H1 (cell line): ENCODE measurements around the gene KCP. TPM values are rescaled to one million over a fixed set of nuclear protein-coding genes. Genes with fewer than 3 reads are reported as not detected.

ENCODE experiments used
- CTCF ChIA-PET: fragments of 300-600 bp; sonication (Branson Sonifier 250); formaldehyde crosslinking; loops from one replicate; lab custom pipeline; 2021; ENCODE audit not compliant: partially characterized antibody; lab: Charles Lee
- POLR2A ChIA-PET: fragments of 300-600 bp; sonication (Branson Sonifier 250); formaldehyde crosslinking; loops from one replicate; lab custom pipeline; 2021; ENCODE audit warnings: inconsistent platforms; ENCODE audit not compliant: partially characterized antibody; lab: Charles Lee
- DNase-seq, 2 experiments: peaks; one replicate each; pipeline versions ENCODE4 v3.0.0 to v3.0.0-alpha.2; 2010 to 2022; ENCODE audit warnings: low spot score in 2 of 2, low read depth in 1 of 2, mixed read lengths in 1 of 2
- FAIRE-seq: peaks from 2 replicates; lab custom pipeline; 2011; peaks lifted over from hg19 to GRCh38; lab: Jason Lieb, UNC
- H2AFZ ChIP-seq: 2 replicates; pipeline ENCODE4 v1.8.1; 2012; ENCODE audit warnings: low read length, inconsistent platforms
- H2AK5ac ChIP-seq: 2 replicates; pipeline ENCODE4 v1.6.1; 2013; ENCODE audit warnings: low read depth, low read length
- H2BK120ac ChIP-seq: replicated peaks from 2 replicates; pipeline ENCODE3; 2013; ENCODE audit warnings: low read depth, low read length, inconsistent platforms
- H2BK12ac ChIP-seq: 2 replicates; pipeline ENCODE4 v1.6.1; 2013; ENCODE audit warnings: low read depth, low read length
- H2BK15ac ChIP-seq: 2 replicates; pipeline ENCODE4 v1.6.1; 2013; ENCODE audit warnings: low read length
- H2BK20ac ChIP-seq: 2 replicates; pipeline ENCODE4 v1.6.1; 2013; ENCODE audit warnings: low read length
- H2BK5ac ChIP-seq: 2 replicates; pipeline ENCODE4 v1.6.1; 2013; ENCODE audit warnings: low read depth, low read length
- H3K14ac ChIP-seq: 2 replicates; pipeline ENCODE4 v1.6.1; 2013; ENCODE audit warnings: inconsistent platforms; ENCODE audit not compliant: insufficient read length
- H3K18ac ChIP-seq: 2 replicates; pipeline ENCODE4 v1.6.1; 2013; ENCODE audit warnings: low read length; ENCODE audit errors: extremely low read depth
- H3K23ac ChIP-seq: 2 replicates; pipeline ENCODE4 v1.6.1; 2013; ENCODE audit warnings: inconsistent platforms; ENCODE audit not compliant: insufficient read length
- H3K23me2 ChIP-seq: 2 replicates; pipeline ENCODE4 v1.6.1; 2013; ENCODE audit warnings: low read depth, low read length
- H3K27ac ChIP-seq: 2 replicates; pipeline ENCODE4 v1.6.1; 2011; ENCODE audit warnings: low read depth, low read length, inconsistent platforms
- H3K27me3 ChIP-seq, 4 experiments: replicated peaks in 1 of 4; 1 replicate in 1 of 4; 2 replicates in 3 of 4; pipeline versions ENCODE4 v1.6.1 to v1.8.1; 2011 to 2013; ENCODE audit warnings: low read length in 3 of 4, mild to moderate bottlenecking in 3 of 4, inconsistent platforms in 2 of 4, mixed read lengths in 2 of 4, moderate library complexity in 1 of 4; ENCODE audit not compliant: control insufficient read depth in 3 of 4, insufficient read depth in 3 of 4; ENCODE audit errors: extremely low read depth in 1 of 4
- H3K36me3 ChIP-seq, 4 experiments: 2 replicates each; pipeline versions ENCODE4 v1.6.1 to v1.8.1; 2011 to 2013; ENCODE audit warnings: mild to moderate bottlenecking in 4 of 4, low read length in 3 of 4, moderate library complexity in 2 of 4, control low read depth in 1 of 4, inconsistent platforms in 1 of 4; ENCODE audit not compliant: insufficient read depth in 4 of 4, control insufficient read depth in 2 of 4
- H3K4ac ChIP-seq: replicated peaks from 2 replicates; pipeline ENCODE3; 2013; ENCODE audit warnings: low read length, low read depth, mixed read lengths, inconsistent platforms; ENCODE audit not compliant: insufficient read length
- H3K4me1 ChIP-seq, 4 experiments: replicated peaks in 1 of 4; 1 replicate in 1 of 4; 2 replicates in 3 of 4; pipeline versions ENCODE4 v1.6.1 to v1.8.1; 2011 to 2013; ENCODE audit warnings: low read length in 3 of 4, inconsistent platforms in 2 of 4, mixed read lengths in 1 of 4; ENCODE audit not compliant: insufficient read depth in 4 of 4, control insufficient read depth in 3 of 4
- H3K4me2 ChIP-seq, 2 experiments: 2 replicates each; pipeline versions ENCODE4 v1.6.1 to v1.8.1; 2011 to 2013; ENCODE audit warnings: low read depth in 2 of 2, low read length in 2 of 2, control low read depth in 1 of 2, inconsistent platforms in 1 of 2, mild to moderate bottlenecking in 1 of 2; ENCODE audit not compliant: insufficient read depth in 1 of 2
- H3K4me3 ChIP-seq, 4 experiments: fragments of 200-600, 300-600 bp in 1 of 4; sonication (generic), shearing (Covaris generic), sonication (Bioruptor Twin) in 1 of 4; 2 replicates each; pipeline versions ENCODE4 v1.5.1 to v1.8.1; 2011 to 2016; ENCODE audit warnings: low read length in 4 of 4, low read depth in 3 of 4, control low read depth in 2 of 4, inconsistent platforms in 2 of 4, mild to moderate bottlenecking in 2 of 4, mixed read lengths in 1 of 4, moderate library complexity in 1 of 4; ENCODE audit not compliant: insufficient read depth in 2 of 4; ENCODE audit errors: extremely low read depth in 1 of 4
- H3K56ac ChIP-seq: replicated peaks from 2 replicates; pipeline ENCODE3; 2013; ENCODE audit warnings: low read depth, mild to moderate bottlenecking, mixed read lengths, low read length, inconsistent platforms; ENCODE audit not compliant: insufficient read length
- H3K79me1 ChIP-seq: 2 replicates; pipeline ENCODE4 v1.6.1; 2013; ENCODE audit warnings: low read depth, low read length, control low read depth
- H3K79me2 ChIP-seq, 2 experiments: 2 replicates each; pipeline versions ENCODE4 v1.6.1 to v1.8.1; 2012 to 2013; ENCODE audit warnings: low read length in 2 of 2, mild to moderate bottlenecking in 2 of 2, inconsistent platforms in 1 of 2; ENCODE audit not compliant: insufficient read depth in 2 of 2, control insufficient read depth in 1 of 2
- H3K9ac ChIP-seq, 4 experiments: replicated peaks in 1 of 4; 1 replicate in 1 of 4; 2 replicates in 3 of 4; pipeline versions ENCODE4 v1.6.1 to v1.8.1; 2011 to 2013; ENCODE audit warnings: low read depth in 3 of 4, low read length in 3 of 4, control low read depth in 2 of 4, mild to moderate bottlenecking in 2 of 4, moderate library complexity in 2 of 4, inconsistent platforms in 1 of 4; ENCODE audit errors: extremely low read depth in 1 of 4
- H3K9me3 ChIP-seq, 2 experiments: 2 replicates each; pipeline versions ENCODE4 v1.6.1 to v1.8.1; 2012 to 2013; ENCODE audit warnings: mild to moderate bottlenecking in 2 of 2, moderate library complexity in 2 of 2, control low read depth in 1 of 2, inconsistent platforms in 1 of 2, low read depth in 1 of 2, low read length in 1 of 2, mixed read lengths in 1 of 2; ENCODE audit not compliant: insufficient read depth in 2 of 2
- H4K20me1 ChIP-seq, 2 experiments: replicated peaks in 1 of 2; 2 replicates each; pipeline versions ENCODE3 to v1.8.1; 2011 to 2013; ENCODE audit warnings: inconsistent platforms in 2 of 2, low read length in 2 of 2, mild to moderate bottlenecking in 1 of 2; ENCODE audit not compliant: insufficient read depth in 2 of 2, control insufficient read depth in 1 of 2
- H4K5ac ChIP-seq: 2 replicates; pipeline ENCODE4 v1.6.1; 2013; ENCODE audit warnings: low read length, low read depth, mixed read lengths, inconsistent platforms; ENCODE audit not compliant: insufficient read length
- H4K8ac ChIP-seq: 2 replicates; pipeline ENCODE4 v1.8.0; 2013; ENCODE audit warnings: mild to moderate bottlenecking, moderate library complexity, low read length, inconsistent platforms; ENCODE audit not compliant: insufficient read depth; ENCODE audit errors: extremely low read depth
- H4K91ac ChIP-seq: replicated peaks from 2 replicates; pipeline ENCODE3; 2013; ENCODE audit warnings: low read length, mixed read lengths, inconsistent platforms; ENCODE audit not compliant: insufficient read length
- CHD1 ChIP-seq: IDR thresholded peaks from 2 replicates; pipeline ENCODE4 v1.6.1; 2012; ENCODE audit warnings: low read depth, low read length, improper control_type of control experiment
- CTBP2 ChIP-seq: IDR thresholded peaks from 2 replicates; pipeline ENCODE4 v1.7.0; 2011; ENCODE audit warnings: borderline replicate concordance, mild to moderate bottlenecking, moderate library complexity, mixed read lengths, low read length; ENCODE audit not compliant: insufficient read depth, insufficient read length
- FOSL1 ChIP-seq: IDR thresholded peaks from 2 replicates; pipeline ENCODE4 v1.6.1; 2011; ENCODE audit warnings: mild to moderate bottlenecking, low read depth, low read length, moderate library complexity; ENCODE audit not compliant: insufficient read depth
- GABPA ChIP-seq: IDR thresholded peaks from 2 replicates; pipeline ENCODE4 v1.6.1; 2011; ENCODE audit warnings: mild to moderate bottlenecking, low read length, moderate library complexity, borderline replicate concordance; ENCODE audit not compliant: insufficient read depth
- GTF2F1 ChIP-seq: IDR thresholded peaks from 2 replicates; pipeline ENCODE4 v1.6.1; 2012; ENCODE audit warnings: low read depth, low read length, improper control_type of control experiment, borderline replicate concordance
- POLR2A ChIP-seq, 2 experiments: IDR thresholded peaks; 1 replicate in 1 of 2; 2 replicates in 1 of 2; pipeline ENCODE4 v1.6.1; 2011; ENCODE audit warnings: low read depth in 2 of 2, low read length in 2 of 2, mild to moderate bottlenecking in 2 of 2; ENCODE audit errors: control extremely low read depth in 1 of 2
- RFX5 ChIP-seq: IDR thresholded peaks from 2 replicates; pipeline ENCODE4 v1.6.1; 2011; ENCODE audit warnings: low read depth, low read length, improper control_type of control experiment, borderline replicate concordance
- RNF2 ChIP-seq: fragments of 200-900, 300-1000 bp; sonication (generic); IDR thresholded peaks from 2 replicates; pipeline ENCODE4 v1.7.1; 2016; ENCODE audit warnings: borderline replicate concordance, low read depth, mild to moderate bottlenecking, antibody characterized with exemption, low read length; ENCODE audit not compliant: poor library complexity, severe bottlenecking; ENCODE audit errors: missing control alignments
- SAP30 ChIP-seq: fragments of 300-600 bp; sonication (generic); IDR thresholded peaks from 2 replicates; pipeline ENCODE4 v1.7.1; 2012; ENCODE audit warnings: low read length, moderate library complexity, mild to moderate bottlenecking, inconsistent platforms; ENCODE audit not compliant: insufficient read depth, insufficient replicate concordance
- SIN3A ChIP-seq, 2 experiments: IDR thresholded peaks in 1 of 2; conservative IDR thresholded peaks in 1 of 2; 2 replicates each; pipeline ENCODE4 v1.6.1; 2011 to 2012; ENCODE audit warnings: low read length in 2 of 2, improper control_type of control experiment in 1 of 2, low read depth in 1 of 2, mild to moderate bottlenecking in 1 of 2
- WGBS, 2 experiments: shearing (Covaris generic) in 1 of 2; methylation state at CpG; one replicate each; pipeline versions ENCODE4 v1.1.6 to v1.1.7; 2013 to 2015; ENCODE audit warnings: low lambda C conversion rate in 2 of 2, mixed read lengths in 2 of 2, inconsistent platforms in 1 of 2, low coverage in 1 of 2, missing lambda C conversion rate in 1 of 2; ENCODE audit not compliant: insufficient replicate concordance in 2 of 2, insufficient coverage in 1 of 2, insufficient read length in 1 of 2; ENCODE audit errors: extremely low coverage in 1 of 2, missing lambda C conversion rate in 1 of 2; 5-methylcytosine and 5-hydroxymethylcytosine counted together
- polyA plus RNA-seq, 7 experiments: library from polyadenylated mRNA; depleted of rRNA in 3 of 7; stranded (reverse) in 5 of 7; unstranded in 2 of 7; fragments of >200 nt in 5 of 7; fragments of 200-250 nt in 2 of 7; gene quantifications; 1 replicate in 5 of 7; 2 replicates in 1 of 7; 4 replicates in 1 of 7; pipeline versions ENCODE4 v1.2.1 to v1.2.3, GENCODE V29; 2011 to 2013; ENCODE audit warnings: missing spikeins in 2 of 7, mixed read lengths in 2 of 7
- total RNA-seq: library from RNA; stranded (reverse); fragmentation: NEBNext Ultra II Directional; extraction: Animal tissue kit (Norgen Biotek cat#: 25700); gene quantifications from 2 replicates; pipeline ENCODE4 v1.2.1, GENCODE V29; 2021
- TF ChIP-seq, protein P1 (sequence below): IDR thresholded peaks from 2 replicates; pipeline ENCODE4 v1.6.1; 2012; ENCODE audit warnings: low read length, inconsistent platforms

Gene KCP
- total and polyA plus RNA-seq, 2 of the 8 experiments (the other 6 are each of a cell fraction or from before 2014, with no cell fraction given) = 1.3 to 2.0 TPM

DNA sequence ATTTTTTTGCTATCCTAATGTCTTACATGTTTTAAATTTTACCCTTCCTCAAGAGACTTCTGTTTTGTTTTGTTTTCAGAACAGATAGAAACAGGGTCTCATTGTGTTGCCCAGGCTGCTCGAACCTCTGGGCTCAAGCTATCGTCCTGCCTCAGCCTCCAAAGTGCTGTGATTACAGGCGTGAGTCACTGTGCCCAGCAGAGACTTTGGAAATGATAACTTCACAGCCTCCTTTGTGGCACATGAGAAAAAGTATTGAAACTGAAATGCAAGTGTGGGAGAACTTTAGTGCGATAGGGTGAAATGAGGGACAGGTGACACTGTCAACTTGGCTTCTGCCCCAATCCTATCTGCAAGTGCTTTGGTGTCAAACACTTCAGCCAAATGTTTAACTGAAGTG, 48.8 kb upstream of the KCP start:
- no peak overlapping the region for H3K4me3 ChIP-seq
- H3K79me2 ChIP-seq = no peaks in the 10 kb centered on the region
- no peak overlapping the region for H3K14ac ChIP-seq
- no peak overlapping the region for H2BK120ac ChIP-seq
- H4K5ac ChIP-seq = no peak overlapping the region
- H3K56ac ChIP-seq = no peak overlapping the region
- no peaks in the 10 kb centered on the region; the same call in 1 of the 2 replicates for H3K79me1 ChIP-seq
- peaks cover 0 to 1% of the 10 kb centered on the region in 2 experiments for H4K20me1 ChIP-seq
- H3K4me2 ChIP-seq = no peak overlapping the region
- no peak overlapping the region for H2AFZ ChIP-seq
- WGBS, 2 experiments = 94% methylated on average over 4 of the region's 4 CpGs; no CpG with 5 or more reads in 1 of the 2 experiments
- H2BK12ac ChIP-seq = no peak overlapping the region
- H3K4ac ChIP-seq = no peak overlapping the region
- H3K4me1 ChIP-seq = 0 out of 7 replicates have a peak, but pooled peaks cover 0 to 2% (median 0%) of the 10 kb centered on the region in 4 experiments
- H2BK5ac ChIP-seq = no peak overlapping the region
- H3K18ac ChIP-seq = no peak overlapping the region
- H3K36me3 ChIP-seq = peaks cover 4 to 58% (median 28%) of the 10 kb centered on the region in 4 experiments; a peak in 7 of 8 replicates
- H3K9me3 ChIP-seq = no peaks in the 10 kb centered on the region
- H3K27ac ChIP-seq = no peak overlapping the region
- DNase-seq = no peak
- ChIA-PET POLR2A (no interaction called here), CTCF (interaction anchor here (0.6 to 6.8 kb wide), 6 partner anchors 9 to 79 kb away, joined by 3 to 44 read pairs (median 4); no protein-coding TSS in a partner anchor)
- H2AK5ac ChIP-seq = no peak overlapping the region
- no peaks in the 10 kb centered on the region for H3K23me2 ChIP-seq
- H4K91ac ChIP-seq = no peak overlapping the region
- H2BK20ac ChIP-seq = no peak overlapping the region
- no peak overlapping the region for H3K9ac ChIP-seq
- H3K27me3 ChIP-seq = no peaks in the 10 kb centered on the region
- no peak overlapping the region for H4K8ac ChIP-seq
- H3K23ac ChIP-seq = no peak overlapping the region
- no peak overlapping the region for H2BK15ac ChIP-seq
- FAIRE-seq = no peak
- TF ChIP-seq GTF2F1 (no peak), CHD1 (no peak), FOSL1 (no peak), SIN3A (conservative IDR thresholded peaks at IDR 0.05 in 1 of 2, IDR thresholded peaks at IDR 0.05 in 1 of 2; ENCODE audit: low read depth in 1 of 2, low read length in 2 of 2) (no peak), SAP30 (no peak), CTBP2 (no peak), POLR2A (IDR thresholded peaks at IDR 0.05; ENCODE audit: control extremely low read depth in 1 of 2, low read depth in 2 of 2, low read length in 2 of 2) (no peak), RFX5 (no peak), RNF2 (no peak), GABPA (no peak)
- TF ChIP-seq, protein P1, sequence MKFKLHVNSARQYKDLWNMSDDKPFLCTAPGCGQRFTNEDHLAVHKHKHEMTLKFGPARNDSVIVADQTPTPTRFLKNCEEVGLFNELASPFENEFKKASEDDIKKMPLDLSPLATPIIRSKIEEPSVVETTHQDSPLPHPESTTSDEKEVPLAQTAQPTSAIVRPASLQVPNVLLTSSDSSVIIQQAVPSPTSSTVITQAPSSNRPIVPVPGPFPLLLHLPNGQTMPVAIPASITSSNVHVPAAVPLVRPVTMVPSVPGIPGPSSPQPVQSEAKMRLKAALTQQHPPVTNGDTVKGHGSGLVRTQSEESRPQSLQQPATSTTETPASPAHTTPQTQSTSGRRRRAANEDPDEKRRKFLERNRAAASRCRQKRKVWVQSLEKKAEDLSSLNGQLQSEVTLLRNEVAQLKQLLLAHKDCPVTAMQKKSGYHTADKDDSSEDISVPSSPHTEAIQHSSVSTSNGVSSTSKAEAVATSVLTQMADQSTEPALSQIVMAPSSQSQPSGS = no peak
